Sigmoid colon (tissue), 4 donors: ENCODE measurements around the gene DNAH17.

Source experiments
- EP300 ChIP-seq, 4 donors: sonication (generic); formaldehyde crosslinking; IDR thresholded peaks; one replicate each; pipeline ENCODE4 v1.6.1; 2017; ENCODE audit warnings: antibody characterized with exemption in 4 of 4
- POLR2A ChIP-seq, 2 donors: fragments of 450-650 bp; IDR thresholded peaks; one replicate each; pipeline ENCODE4 v1.6.1; 2016; ENCODE audit warnings: antibody characterized with exemption in 2 of 2, mild to moderate bottlenecking in 2 of 2, moderate library complexity in 2 of 2
- POLR2AphosphoS5 ChIP-seq, 4 donors: sonication (generic); formaldehyde crosslinking; IDR thresholded peaks; one replicate each; pipeline ENCODE4 v1.6.1; 2017; ENCODE audit warnings: antibody characterized with exemption in 4 of 4
- TF ChIP-seq, protein P1 (sequence below), 4 experiments: fragments of 450-650 bp in 3 of 4; fragments of 200-600 bp in 1 of 4; IDR thresholded peaks; one replicate each; pipeline ENCODE4 v1.5.1; 2016 to 2019; ENCODE audit warnings: antibody characterized with exemption in 4 of 4, mild to moderate bottlenecking in 3 of 4, moderate library complexity in 2 of 4

DNA sequence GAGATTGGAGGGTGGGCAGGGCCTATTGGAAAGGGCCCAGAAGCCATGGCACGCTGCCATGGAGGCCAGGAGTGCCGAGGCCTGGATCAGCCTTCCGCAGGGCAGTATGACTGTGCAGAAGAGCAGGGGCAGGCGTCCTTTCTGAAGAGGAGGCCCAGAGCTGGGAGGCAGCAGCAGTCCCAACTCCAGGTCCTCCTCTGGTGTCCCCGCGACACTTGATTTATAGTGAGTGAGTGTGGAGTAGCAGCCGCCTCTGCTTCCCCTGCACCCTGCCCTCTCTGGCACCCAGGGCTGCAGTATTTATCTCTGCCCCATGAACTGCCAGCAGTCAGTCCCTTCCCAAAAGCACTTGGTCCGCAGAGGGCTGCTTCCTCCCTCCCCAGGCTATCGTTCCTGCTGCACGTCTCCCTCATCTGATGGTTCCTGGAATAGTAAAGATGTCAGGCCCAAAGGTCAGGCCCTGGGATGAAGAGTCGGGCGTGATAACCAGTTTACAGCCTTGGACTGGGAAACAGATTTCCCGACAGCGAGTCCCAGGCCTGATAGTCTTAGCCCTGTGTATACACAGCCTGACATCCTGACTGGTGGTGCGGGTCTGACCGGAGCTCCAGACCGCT lies 165.8 kb downstream of the DNAH17 start:
- peak in 2 of 4 donors; percentile 24 to 62 for TF ChIP-seq POLR2AphosphoS5 (IDR thresholded peaks at IDR 0.05)
- TF ChIP-seq, protein P1, sequence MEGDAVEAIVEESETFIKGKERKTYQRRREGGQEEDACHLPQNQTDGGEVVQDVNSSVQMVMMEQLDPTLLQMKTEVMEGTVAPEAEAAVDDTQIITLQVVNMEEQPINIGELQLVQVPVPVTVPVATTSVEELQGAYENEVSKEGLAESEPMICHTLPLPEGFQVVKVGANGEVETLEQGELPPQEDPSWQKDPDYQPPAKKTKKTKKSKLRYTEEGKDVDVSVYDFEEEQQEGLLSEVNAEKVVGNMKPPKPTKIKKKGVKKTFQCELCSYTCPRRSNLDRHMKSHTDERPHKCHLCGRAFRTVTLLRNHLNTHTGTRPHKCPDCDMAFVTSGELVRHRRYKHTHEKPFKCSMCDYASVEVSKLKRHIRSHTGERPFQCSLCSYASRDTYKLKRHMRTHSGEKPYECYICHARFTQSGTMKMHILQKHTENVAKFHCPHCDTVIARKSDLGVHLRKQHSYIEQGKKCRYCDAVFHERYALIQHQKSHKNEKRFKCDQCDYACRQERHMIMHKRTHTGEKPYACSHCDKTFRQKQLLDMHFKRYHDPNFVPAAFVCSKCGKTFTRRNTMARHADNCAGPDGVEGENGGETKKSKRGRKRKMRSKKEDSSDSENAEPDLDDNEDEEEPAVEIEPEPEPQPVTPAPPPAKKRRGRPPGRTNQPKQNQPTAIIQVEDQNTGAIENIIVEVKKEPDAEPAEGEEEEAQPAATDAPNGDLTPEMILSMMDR (IDR thresholded peaks at IDR 0.05) = no peak
- TF ChIP-seq POLR2A (IDR thresholded peaks at IDR 0.05) = no peak
- no peak for TF ChIP-seq EP300 (IDR thresholded peaks at IDR 0.05)
